ENCODE measurements around the gene AFP. TPM values are rescaled to one million over a fixed set of nuclear protein-coding genes. Genes with fewer than 3 reads are reported as not detected.

AFP gene
- total and polyA plus RNA-seq, 7 donors, result not detected

DNA sequence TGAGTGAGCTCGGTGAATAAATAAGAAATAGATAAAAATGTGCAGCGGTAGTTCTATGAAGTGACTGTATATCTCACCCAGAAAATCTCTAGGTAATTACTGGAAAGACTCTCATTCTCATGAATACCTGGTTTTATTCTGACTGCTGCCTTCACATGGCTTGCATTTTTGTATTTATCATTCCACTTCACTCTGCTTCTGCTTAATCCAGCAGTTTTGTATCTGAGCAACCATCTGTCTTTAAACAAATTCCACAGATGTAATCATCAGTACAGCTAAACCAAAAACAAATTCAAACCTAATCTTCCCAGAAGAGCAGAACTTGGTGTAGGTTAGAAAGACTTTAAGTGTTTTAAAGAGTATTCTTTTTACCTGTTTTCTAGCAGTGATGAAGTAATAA, 43.1 kb upstream of the AFP start:
- TF ChIP-seq POLR2AphosphoS5 (IDR thresholded peaks at IDR 0.05) (no peak), EP300 (IDR thresholded peaks at IDR 0.05) (no peak), POLR2A (IDR thresholded peaks at IDR 0.05) (no peak)
- TF ChIP-seq, protein P1, sequence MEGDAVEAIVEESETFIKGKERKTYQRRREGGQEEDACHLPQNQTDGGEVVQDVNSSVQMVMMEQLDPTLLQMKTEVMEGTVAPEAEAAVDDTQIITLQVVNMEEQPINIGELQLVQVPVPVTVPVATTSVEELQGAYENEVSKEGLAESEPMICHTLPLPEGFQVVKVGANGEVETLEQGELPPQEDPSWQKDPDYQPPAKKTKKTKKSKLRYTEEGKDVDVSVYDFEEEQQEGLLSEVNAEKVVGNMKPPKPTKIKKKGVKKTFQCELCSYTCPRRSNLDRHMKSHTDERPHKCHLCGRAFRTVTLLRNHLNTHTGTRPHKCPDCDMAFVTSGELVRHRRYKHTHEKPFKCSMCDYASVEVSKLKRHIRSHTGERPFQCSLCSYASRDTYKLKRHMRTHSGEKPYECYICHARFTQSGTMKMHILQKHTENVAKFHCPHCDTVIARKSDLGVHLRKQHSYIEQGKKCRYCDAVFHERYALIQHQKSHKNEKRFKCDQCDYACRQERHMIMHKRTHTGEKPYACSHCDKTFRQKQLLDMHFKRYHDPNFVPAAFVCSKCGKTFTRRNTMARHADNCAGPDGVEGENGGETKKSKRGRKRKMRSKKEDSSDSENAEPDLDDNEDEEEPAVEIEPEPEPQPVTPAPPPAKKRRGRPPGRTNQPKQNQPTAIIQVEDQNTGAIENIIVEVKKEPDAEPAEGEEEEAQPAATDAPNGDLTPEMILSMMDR (IDR thresholded peaks at IDR 0.05), result no peak
- no peaks in the 10 kb centered on the region for H3K36me3 ChIP-seq

DNA sequence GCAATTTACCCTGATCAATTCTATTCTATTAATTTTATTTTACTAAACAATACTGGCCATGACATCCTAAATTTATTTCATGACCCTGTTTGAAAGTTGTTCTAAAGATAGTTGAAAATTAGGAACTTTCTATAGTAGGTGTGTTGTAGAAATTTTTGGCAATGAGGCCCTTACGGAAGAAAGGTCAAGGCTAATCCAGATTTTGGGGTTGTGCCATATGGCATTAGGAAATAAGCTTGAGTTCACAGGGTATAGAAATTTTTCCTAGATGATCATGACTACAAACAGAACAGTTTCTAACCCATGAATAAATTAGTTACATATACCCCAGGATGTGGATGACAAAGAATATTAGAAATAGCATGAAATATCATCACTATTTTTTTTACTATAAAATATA, 39.7 kb upstream of the AFP start:
- WGBS, 2 donors, result 93 to 95% methylated on average over 1 of the region's 1 CpG
- Histone ChIP-seq H3K27ac (no peak overlapping the region), H3K27me3 (no peaks in the 10 kb centered on the region), H3K9me3 (no peaks in the 10 kb centered on the region), H3K4me3 (no peak overlapping the region), H3K4me1 (no peaks in the 10 kb centered on the region), H3K36me3 (no peaks in the 10 kb centered on the region)
- intact Hi-C loops (cut with DNase I), result no loop called here
- no peak for DNase-seq
- TF ChIP-seq POLR2AphosphoS5 (IDR thresholded peaks at IDR 0.05) (no peak), EP300 (IDR thresholded peaks at IDR 0.05) (no peak), POLR2A (IDR thresholded peaks at IDR 0.05) (no peak)
- TF ChIP-seq, protein P1 (IDR thresholded peaks at IDR 0.05), result no peak

More for the DNA sequence above, 43.1 kb upstream of the AFP start:
- intact Hi-C loops (cut with DNase I), result no loop called here
- H3K4me1 ChIP-seq, result no peaks in the 10 kb centered on the region
- DNase-seq, result no peak
- no peaks in the 10 kb centered on the region for H3K9me3 ChIP-seq
- H3K4me3 ChIP-seq, result no peak overlapping the region
- WGBS, 2 donors, result 93 to 94% methylated on average over 2 of the region's 2 CpGs
- H3K27ac ChIP-seq, result no peak overlapping the region
- H3K27me3 ChIP-seq, result no peaks in the 10 kb centered on the region

DNA sequence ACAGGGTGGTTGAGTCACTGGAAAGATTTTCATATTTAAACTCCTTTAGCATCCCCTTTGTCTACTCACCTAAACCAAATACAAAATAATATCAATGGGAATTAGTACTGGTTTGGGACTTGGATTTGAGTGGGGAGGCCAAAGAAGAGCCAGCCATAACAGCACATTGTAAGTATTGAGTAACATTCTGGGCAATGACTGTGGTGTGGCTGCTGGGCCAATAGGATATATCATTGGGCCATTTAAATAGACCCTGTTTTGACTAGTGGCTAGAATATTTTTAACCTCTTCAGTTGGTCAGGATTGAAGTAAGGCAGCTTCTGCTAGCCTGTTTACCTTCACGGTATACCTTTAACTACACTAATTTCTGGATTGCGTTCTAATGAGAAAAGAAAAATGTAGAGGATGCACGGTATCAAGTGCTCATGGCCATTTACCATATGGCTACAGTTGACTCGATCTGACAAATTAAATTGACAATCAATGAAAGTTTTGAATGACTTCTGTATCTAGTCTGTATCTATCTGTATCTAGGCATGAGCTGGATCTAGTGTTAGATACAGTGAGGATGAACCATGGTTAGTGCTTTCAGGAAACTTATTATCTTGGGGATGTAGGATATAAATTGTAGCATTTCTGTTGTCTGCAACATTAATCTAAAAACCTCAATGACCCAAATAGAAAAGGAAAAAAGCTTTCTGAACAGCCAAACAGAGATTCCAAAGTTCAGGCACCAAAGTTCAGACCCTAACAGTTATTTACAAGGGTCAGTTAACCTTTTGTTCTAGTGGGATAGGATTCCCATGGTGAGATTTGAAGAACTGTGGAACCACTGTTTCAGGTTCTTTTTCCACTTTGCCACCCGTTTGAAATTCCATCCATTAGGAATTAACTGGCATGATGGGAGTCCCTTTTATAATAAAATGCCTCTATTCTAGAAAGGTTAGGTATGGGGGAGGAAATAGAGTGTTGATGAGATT, 38.7 kb upstream of the AFP start:
- no peak overlapping the region for H3K4me3 ChIP-seq
- no peaks in the 10 kb centered on the region for H3K27me3 ChIP-seq
- no peaks in the 10 kb centered on the region for H3K4me1 ChIP-seq
- no peaks in the 10 kb centered on the region for H3K9me3 ChIP-seq
- H3K27ac ChIP-seq, result no peak overlapping the region
- 84 to 87% methylated on average over 5 of the region's 5 CpGs for WGBS, 2 donors
- no peak for DNase-seq
- no peaks in the 10 kb centered on the region for H3K36me3 ChIP-seq
- intact Hi-C loops (cut with DNase I), result no loop called here
- TF ChIP-seq, protein P1 (IDR thresholded peaks at IDR 0.05), result no peak
- TF ChIP-seq POLR2A (IDR thresholded peaks at IDR 0.05) (no peak), EP300 (IDR thresholded peaks at IDR 0.05) (no peak), POLR2AphosphoS5 (IDR thresholded peaks at IDR 0.05) (no peak)

DNA sequence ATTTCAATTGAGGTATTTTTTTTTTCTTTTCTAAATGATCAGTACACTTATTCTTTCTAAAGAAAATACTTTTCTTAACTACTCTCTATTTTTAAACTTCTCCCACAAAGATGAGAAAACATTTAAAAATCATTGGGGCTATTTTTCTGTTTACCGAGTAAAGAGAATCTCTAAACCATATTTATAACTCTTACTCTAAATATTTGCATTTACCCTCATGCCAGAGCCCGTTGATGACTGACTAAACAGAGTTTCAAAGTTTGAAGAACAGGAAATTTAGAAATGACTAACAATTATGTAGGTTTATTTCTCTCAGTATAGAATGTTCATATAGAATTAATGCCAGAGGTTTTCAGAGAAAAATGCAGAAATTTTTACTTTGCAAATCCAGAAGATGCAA, 34.6 kb upstream of the AFP start:
- no peaks in the 10 kb centered on the region for H3K27me3 ChIP-seq
- WGBS, 2 donors, result 30 to 52% methylated on average over 2 of the region's 2 CpGs
- H3K4me3 ChIP-seq, result no peak overlapping the region
- no peak overlapping the region for H3K27ac ChIP-seq
- DNase-seq, result no peak
- H3K4me1 ChIP-seq, result no peaks in the 10 kb centered on the region
- TF ChIP-seq, protein P1 (IDR thresholded peaks at IDR 0.05), result no peak
- TF ChIP-seq POLR2A (IDR thresholded peaks at IDR 0.05) (no peak), EP300 (IDR thresholded peaks at IDR 0.05) (no peak), POLR2AphosphoS5 (IDR thresholded peaks at IDR 0.05) (no peak)
- intact Hi-C loops (cut with DNase I), result no loop called here
- no peaks in the 10 kb centered on the region for H3K9me3 ChIP-seq
- no peaks in the 10 kb centered on the region for H3K36me3 ChIP-seq
